GM18508 (cell line): Measurements from ENCODE around the gene PRXL2B.

Source experiments
- ATAC-seq: cut with Tn5 transposase; IDR thresholded peaks from one replicate; pipeline ENCODE4 v1.9.1; 2021; ENCODE audit warnings: moderate number of reproducible peaks; ENCODE audit not compliant: insufficient read depth, unreplicated experiment

The PRXL2B gene

DNA sequence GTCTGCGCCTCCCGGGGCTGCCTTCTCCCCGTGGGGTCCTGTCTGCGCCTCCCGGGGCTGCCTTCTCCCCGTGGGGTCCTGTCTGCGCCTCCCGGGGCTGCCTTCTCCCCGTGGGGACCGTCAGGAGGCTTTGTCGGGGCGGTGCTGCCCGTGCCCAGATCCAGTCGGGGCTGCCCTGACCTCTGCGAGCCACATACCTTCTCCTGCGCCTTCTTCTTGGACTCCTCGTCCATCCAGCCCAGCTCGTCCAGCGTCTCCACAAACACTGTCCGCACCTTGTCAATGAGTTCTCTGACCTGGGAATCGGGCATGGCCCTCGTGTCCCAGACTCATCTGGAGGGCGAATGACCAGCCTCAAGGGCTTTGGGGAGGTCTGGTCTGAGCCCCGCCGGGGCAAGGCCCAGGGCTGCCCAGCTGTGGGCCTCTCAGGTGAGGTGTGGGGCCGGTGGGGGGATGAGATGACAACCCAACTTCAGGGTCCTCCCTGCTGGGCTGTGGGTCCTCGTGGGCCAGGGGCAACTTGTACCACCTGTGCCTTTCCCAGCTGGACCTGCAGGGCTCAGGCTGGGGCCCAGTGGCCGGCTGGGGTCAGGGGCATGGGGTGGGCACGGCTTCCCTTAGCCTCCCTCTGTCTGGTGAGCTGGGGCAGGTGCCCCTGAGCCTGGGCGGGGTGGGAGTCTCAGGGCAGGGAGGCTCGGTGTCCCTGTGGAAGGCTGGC is 9.4 kb downstream of the PRXL2B start:
- ATAC-seq: no peak

DNA sequence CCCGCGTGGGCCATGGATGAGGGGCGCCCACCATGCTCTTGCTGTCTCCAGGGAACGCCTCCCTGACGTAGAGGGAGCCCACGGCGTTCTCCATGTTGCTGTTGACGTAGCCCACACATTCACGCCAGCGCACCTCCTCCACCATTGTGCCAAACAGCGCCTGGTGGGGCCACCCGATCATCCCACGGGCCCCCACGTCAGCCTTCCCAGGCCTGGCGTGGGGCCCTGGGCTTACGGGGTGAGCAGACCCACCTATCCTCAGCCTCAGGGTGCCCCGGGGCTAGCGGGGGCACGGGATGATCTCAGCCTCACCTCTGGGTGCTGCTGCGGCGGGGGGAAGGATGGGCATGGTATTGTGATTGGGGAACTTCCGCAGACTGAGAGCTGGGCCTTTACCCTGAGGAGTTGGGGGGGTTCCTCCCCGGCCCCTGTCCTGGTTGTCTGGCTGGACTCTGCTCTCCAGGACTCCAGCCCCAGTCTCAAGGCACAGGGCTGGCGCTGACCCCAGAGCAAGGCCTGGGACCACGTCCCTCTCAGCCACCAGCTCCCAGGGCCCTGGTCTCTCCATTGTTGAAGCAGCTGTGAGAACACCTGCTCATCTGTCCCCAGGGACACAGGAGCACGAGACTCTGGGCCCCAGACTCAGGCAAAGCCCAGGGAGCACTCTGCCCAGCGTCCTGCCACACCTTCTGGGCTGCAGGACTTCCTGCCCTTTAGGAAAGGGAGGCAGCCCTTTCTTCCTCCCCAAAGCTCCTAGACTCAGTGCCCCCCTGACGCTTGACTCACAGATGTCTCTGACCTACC is 10.2 kb downstream of the PRXL2B start:
- ATAC-seq: no peak

DNA sequence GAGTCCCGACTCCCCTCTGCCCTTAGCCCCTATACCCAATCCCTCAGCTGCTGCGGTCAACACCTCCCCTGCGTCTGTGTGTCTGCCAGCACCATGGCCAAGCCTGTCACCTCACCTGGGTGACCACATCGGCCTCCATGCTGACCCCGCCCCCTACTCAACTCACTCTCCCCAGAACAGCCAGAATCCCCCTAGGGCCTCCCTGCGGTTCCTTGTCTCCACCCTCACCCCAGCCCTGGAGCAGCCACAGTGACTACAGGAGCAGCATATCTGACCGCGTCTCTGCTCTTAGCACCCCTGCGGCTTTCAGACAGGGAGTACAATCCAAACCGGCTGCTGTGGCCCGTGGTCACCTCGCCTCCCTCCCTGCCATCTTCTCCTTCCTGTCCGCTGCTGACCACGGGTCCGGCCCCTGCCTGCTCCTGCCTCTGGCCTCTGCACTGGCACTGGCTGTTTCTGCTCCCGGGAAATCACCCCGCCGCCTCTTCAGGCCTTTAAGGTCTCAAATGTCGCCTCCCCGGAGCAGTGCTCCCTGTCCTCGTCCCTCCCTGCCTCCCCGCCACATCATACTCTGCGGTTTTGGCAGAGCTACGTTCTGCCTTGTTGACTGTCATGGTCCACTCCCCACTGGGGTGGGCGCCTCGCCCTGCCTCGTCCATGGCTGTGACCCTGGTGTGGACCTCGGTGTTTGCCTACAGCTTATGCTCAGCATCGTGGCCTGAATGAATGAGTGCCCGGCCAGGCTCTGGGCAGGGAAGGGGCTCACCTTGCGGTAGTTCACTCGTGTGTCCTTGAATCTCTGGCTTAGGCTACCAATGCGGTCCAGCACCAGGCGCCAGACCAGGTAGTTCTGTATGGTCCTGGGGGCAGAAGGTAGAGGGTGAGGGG is 11.1 kb downstream of the PRXL2B start:
- no peak for ATAC-seq

DNA sequence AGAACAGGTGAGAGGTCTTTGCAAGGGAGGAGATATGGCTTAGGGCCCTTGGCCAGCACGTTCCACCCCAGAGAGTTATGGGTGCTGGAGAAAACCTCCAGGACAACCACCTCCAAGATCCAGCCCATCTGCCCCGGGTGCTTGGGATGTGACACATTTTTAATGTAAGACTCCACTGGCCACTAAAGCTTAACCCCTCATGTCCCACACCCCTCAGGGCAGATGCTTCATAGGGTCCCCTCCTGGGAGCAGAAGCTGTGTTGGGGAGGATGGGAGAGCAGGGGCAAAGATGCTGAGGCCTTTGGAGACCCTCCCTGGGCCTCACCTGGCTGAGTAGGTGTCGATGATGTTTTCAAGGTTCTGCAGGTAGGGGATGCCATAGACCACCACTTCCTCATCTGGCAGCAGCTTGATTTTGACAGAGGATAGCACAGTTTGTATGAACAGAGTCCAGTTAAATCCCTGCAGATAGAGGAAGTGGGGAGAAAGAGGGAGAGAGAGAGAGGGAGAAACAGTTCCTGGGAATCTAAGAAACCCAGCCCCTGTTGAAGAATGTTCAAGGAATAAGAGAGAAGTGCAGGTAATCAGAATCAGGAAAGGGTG is 11.9 kb downstream of the PRXL2B start:
- ATAC-seq: no peak

DNA sequence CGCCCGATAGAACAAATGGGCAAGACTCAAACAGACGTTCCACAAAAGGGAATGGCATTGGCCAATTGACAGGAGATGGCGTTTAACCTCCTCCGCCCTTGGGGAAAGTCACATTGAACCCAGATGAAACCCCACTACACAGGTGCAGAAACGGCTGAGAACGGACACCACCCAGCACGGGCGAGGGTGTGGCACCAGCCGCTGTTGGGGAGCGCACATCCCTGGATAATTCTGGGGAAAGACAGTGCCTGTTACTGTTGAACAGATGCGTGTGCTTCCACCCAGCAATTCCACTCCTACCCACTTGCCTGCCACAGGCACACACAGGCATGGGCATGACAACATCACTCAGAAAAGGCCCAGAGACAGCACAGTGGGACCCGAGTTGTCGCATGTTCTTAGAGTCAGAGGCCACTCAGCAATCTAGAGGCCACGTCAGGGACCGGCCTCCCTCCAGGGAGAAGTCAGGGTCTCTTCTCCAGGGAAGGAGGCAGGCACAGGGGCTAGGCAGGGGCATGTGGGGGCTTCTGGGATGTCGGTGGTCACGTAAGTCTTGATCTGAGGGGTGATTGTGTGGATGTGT is 15.2 kb downstream of the PRXL2B start:
- ATAC-seq: no peak

DNA sequence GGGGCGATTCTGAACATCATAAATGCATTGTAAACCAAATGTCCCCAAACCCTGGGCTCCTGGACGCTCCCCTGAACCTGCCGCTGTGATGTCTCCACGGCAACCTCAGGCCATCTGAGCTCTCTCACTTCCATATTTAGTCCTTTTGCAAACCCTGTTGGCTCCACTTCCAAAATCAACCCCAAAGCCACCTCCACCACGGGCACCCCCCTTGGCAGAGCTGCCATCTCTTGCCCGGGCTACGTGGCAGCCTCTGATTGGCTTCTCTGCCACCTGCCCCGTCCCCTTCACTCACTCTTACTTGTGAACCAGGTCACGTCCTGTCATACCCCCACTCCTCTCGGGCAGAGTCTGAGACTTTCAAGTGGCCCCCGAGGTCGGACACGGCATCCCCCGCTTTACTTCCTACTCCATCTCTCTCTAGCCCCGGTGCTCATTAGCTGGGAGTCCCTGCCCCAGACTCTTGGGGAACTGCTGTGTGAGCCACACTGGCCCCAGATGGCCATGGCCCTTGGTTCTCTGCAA is 15.8 kb downstream of the PRXL2B start:
- ATAC-seq: no peak

DNA sequence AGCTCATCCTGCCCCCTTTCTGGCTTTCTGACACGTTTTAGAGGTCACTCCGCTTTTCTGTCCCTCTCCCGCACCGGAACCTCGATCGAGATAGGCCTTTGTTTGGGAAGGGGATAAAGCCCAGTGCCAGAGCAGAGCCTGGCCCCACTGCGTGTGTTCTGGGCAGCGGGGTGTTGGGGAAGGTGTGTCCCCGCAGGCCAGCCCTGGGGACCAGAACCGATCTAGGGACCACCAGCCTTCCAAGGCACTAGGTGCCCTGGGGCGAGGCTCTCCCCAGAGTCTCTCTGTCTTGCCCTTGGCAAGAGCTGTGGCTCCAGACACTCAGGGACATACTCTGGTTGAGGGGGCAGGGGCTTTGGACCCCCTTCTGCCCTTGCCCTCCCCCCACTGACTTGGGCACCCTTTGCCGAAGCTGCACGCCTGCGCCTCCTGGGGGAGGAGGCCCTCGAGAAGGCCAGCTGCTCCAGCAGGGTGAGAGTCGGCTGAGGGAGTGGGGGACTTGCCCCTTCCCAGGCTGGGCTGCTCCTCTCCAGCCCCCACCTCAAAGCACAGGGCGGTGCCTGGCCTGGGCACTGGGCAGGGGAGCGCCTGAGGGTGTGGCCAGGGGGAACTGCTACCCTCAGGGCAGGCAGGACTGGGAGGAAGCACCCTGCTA is 16.4 kb downstream of the PRXL2B start:
- ATAC-seq: no peak

DNA sequence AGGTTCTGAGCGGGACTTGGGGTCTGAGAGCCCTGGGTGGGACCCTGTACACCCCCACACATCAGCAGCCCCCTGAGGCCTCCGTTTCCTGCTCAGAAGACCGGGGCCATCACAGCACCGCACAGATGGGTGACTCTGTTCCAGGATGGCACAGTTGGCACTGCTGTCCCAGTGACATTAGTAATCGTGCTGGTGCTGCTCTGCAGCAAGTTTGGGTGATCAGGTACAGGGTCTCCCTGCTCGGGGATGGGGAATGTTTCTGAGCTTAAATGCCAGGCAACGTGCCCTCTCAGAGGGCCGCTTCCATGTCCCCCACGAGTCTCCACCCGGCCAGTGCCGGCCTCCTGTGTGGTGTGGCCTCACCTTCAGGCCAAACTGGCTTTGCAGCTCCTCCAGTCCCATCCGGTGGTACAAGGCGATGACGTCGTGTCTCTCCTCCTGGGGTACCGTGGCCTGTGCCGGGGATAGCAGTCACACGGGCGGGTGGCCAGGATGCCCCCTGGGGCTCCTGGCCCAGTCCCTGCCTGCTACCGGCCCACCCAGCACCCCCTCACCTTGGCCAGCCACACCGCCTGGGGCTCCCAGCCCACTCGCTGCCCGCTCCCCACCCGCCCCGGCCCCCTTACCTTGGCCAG is 17.1 kb downstream of the PRXL2B start:
- ATAC-seq: no peak

DNA sequence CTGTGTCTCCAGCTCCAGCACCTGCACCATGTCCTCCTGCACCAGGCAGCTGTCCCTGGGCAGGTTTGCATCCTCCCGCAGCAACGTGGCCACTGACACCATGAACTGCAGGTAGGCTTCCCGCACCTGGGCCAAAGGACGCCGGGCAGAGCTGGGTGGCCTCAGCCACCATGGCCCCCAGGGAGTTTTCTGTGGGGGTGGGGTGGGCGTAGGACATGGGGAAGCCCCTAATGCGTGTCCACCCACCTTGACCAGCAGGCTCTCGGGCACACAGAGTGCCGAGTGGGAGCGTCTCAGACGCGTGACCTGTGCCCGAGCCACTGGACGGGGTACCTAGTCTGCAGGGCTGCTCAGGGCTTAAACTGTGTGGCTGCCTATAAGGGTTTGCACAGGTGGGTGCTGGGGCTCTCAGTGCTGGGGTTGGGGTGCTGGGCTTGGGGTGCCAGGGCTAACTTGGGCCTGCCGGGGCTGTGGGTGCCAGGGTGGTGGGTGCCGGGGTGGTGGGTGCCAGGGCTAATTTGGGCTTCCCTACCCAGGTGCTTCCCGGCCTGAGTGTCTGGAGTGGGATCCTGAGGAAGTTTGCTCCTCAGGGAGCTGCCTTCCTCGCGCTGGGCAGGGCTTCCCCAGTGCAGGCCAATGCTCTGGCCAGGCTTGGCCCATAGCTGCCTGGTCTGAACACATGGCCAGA is 17.7 kb downstream of the PRXL2B start:
- no peak for ATAC-seq

DNA sequence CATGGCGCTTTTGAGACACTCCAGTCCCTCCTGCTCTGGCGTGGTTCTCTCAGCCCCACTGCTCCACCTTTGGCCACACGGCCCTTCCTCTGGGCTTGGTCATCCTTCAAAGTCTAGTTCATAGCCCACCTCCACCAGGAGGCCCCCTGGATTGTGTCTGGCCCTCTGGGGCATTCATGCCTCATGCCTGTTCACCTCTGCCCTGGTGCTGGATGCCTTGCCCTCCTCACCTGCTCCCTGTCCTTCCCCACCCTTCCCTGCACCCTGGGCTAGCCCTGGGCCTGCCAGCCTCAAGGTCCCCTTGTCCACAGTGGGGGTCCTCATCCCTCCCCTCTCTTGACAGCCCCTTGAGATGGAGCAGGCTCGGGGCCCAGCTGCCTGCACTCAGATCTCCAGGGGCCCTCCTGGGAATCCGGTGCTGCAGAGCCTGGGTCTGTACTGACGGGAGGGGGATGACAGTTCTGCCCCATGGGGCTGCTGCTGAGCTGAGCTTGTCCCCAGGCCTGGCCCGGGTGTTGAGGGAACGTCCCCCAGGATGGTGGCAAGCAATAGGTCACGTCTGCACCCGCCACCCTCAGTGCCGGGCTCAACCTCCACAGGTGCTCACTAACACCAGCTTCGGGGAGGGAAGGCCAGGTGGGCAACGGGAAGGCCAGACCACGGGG is 18.4 kb downstream of the PRXL2B start:
- no peak for ATAC-seq

DNA sequence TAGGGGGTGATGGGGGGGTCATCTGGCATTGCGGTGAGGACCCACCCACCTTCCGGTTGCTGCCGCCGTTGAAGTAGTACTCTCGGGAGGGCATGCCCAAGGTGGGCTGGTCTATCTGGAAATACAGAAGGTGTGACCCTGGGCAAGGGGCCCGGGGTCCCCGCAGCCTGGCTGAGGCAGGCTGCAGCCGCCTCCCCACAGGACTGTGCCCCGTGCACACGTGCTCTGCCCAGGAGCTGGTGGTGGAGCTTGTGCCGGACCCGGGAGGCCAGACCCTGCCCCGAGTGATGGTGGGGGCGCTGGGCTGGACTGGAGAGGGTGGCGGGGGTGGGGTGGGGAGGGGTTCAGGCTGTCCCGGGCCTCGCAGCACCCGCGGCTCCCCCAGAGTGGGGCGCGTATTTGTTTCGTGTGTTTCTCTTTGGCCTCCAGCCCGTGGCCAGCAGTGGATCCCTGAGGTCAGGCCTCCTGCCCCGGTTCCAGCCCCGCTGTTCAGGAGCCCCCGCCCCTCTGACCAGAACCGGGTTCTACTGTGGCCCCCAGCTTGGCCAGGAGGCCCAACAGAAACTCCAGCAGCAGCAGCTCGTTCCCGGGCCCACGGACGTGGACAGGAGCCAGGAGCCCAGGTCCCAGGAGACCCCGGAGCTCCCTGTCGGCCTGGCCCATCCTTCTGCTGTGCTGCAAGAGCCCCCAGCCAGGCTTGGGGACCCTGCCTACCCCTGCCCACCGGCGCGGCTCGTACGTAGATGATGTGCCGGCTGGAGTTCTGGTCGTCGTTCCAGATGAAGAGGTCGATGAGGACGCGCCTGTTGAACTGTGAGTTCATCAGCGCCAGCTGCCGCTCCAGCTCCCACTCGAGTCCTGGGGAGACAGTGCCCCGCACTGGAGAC is 19.2 kb downstream of the PRXL2B start:
- ATAC-seq: no peak

DNA sequence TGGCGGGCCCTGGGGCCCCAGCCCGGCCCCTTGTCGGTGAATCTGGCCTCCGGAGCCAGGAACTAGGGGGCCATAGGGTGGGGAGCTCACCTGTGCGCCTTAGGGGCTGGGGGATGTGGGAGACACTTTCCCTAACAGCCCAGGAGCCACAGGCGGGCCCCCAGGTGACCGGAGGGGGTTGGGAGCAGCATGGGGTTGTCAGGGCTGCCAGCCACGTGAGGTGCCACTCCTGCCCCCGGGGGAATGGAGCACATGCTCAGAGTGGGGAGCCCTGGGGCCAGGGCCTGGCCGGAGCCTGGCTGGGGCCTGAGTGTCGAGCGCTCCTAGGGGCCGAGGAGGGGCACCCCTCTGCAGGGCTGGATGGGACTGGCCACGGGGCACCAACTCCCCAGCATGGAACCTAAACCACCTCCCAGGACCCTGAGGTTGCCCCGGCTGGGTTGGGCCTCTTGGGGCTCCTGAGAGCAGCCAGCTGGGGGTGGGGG is 19.9 kb downstream of the PRXL2B start:
- no peak for ATAC-seq

DNA sequence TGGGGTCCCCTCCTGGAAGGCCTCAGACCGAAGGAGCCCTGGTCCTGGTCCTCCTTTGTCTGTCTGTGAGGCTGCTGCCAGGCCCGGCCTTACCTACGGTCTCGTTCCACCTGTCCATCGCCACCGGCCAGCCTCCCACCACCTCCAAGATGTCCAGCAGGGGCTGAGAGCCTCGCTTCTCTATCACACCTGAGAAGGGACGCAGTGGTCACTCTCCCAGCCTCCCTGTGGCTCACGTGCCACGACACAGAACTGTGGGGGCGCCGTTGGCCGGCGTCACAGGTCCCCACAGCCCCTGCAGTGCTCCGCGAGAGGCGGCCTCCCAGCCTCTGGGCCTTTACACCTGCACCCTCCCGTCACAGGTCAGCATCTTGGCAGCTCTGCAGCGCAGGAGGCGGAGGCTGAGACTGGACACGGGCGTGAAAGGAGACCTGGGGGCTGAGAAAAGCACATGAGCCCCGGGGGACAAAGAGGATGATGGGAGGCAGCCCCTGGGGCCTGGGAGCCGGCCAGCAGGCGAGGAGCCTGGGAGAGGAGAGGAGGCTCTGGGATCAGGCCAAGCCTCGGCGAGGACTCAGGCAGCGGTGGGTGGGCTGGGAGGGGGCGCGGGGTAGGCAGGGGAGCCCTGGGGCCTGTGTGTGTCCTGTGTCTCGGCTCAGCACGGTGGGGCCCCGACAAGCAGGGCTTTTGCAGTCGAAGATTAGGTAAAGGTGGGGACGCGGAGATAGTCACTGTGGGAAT is 20.5 kb downstream of the PRXL2B start:
- no peak for ATAC-seq

DNA sequence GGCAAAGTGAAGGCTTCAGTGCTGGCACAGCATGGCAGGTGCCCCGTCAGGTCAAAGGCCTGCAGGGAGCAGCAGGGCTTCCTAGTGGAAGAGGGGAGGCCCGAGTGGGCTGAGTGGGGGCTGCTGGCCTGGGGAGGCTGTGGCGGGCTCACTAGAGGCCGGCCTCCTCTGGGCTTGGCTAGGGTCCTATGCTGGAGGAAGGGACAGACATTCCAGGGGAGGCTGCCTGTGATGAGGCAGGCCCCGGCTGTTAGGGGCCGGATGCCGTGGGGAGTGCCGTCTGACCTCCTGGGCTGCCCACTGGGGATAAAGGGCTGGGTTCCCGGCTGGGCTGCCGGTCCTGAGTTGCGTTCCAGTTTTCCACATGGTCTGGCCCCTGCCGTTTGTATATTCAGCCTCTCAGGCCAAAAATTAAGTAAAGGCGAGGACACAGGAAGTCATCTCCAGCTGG is 21.1 kb downstream of the PRXL2B start:
- ATAC-seq: no peak

DNA sequence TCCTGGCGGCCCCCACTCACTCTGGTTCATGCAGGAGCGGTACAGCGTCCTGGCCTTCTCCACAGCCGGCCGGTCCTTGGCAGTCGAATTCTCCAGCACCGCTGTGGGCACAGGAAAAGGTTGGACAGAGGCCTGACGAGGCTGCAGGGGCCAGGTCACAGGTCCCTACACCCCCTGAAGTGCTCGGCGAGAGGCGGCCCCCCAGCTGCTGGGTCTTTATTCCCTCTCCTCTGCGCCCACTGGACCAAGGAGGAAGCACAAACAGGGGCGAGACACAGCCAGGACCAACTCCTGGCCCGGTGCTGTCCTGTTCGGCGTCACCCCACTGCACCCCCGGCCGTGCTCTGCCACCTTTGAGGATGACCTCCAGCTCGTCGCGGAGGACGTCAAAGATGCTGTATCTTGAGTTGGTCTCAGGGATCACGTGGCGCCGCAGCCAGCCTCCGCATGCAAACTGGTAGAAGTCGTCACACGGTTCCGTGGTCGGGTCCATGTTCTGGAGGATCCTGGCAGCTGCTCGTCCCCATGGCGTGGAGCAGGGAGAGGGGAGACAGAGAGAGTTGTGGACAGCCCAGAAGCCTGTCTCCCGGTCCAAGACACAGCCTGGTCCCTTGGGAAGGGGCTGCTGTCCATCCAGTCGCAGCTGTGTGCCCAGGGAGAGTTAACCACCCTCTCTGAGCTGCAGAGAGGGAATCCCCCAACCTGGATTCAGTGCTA is 22.9 kb downstream of the PRXL2B start:
- ATAC-seq: no peak
